ENCODE data around the gene MPZL3.
"Not testable (repeated sequence)": the region's sequence is repeated elsewhere in the genome, so short reads cannot be mapped to it uniquely, and the experiment has no call there.

The MPZL3 gene

GRCh38 chr11:118212131-118212725, 39.9 kb downstream of the MPZL3 start:
- no peak for DNase-seq (ENCODE audit: low spot score)

DNA sequence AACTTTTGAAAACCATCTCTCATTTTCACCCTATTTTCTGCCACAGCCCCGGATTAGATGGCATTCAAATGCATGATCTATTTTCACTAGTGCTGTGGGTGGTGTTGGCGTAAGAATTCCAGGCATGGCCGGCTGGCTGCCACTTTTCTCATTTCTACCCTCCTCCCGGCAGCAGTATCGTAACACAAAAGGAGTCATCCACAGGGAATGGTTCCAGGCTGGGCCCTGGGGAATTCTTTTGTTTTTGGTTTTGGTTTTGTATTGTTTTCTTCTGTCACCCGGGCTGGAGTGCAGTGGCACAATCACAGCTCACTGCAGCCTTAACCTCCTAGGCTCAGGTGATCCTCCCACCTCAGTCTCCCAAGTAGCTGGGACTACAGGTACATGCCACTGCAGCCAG, 41.2 kb downstream of the MPZL3 start:
- no peak for DNase-seq (ENCODE audit: low spot score)

DNA sequence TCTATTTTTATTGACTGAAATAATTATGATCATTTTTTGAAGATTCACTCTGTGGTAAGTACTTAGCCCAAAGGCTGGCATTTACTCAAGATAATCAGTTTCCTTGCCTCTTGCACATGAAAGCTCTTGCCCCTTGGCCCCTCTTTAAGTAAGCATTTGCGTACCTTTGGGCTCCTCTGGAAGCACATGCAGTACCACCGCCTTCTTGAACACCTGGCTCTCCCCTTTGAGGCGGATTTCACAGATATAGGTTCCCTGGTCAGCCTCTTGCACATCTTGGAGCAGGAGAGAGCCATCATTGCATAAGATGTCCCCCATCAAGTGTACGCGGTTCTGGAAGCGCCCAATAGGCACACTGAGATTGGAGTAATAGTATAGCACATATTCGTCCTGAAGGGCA, 41.8 kb downstream of the MPZL3 start:
- no peak for DNase-seq (ENCODE audit: low spot score)

GRCh38 chr11:118209033-118209432, 43.1 kb downstream of the MPZL3 start:
- DNase-seq (ENCODE audit: low spot score), result no peak

DNA sequence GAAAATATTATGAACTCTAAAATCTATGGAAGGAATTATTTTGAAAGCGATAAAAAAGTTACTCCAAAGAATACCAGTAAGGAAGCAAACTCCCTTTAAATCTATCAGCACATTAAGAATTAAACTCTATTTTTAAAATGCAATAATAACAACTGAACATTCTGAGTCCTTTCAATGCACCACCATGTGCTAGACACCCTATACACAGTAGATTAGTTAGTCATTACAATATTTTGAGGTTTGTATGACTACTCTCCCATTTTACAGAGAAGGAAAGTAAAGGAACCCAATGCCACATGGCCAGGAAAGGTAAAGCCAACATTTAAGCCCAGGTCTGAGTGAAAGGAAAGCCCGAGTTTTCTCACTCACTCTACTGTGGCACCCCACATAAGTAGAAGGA, 45.1 kb downstream of the MPZL3 start:
- DNase-seq (ENCODE audit: low spot score), result no peak

DNA sequence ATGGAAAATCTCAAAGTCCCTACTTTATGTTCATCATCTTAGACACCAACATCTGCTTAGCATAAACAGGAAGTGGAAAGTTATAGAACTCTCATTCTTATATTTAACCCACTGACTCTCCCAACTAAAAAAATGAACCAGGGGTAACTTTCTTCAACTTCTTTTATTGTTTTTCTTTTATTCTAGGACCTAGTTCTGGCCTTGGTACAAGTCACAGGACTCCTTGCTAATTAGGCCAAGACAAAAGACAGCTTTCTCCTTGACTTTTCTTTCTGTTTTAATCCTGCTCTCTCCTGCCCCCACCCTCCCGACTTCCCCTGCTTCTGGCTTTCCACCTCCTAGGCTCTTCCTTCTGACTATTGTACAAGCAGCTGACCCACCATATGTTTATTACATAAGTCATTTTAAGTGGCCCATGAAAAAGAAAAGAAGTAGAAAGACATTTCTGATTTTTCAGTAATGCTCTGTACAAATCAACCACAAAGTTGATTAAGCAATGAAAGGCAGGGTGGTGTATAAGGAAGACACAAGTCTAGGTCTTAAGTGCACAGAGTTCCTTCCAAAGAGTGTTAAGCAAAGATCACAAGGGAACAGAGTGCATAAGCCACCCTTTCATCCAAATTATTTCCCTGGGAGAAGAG, 45.7 kb downstream of the MPZL3 start:
- no peak for DNase-seq (ENCODE audit: low spot score)

GRCh38 chr11:118205606-118206378, 46.4 kb downstream of the MPZL3 start:
- DNase-seq (ENCODE audit: low spot score), result no peak

DNA sequence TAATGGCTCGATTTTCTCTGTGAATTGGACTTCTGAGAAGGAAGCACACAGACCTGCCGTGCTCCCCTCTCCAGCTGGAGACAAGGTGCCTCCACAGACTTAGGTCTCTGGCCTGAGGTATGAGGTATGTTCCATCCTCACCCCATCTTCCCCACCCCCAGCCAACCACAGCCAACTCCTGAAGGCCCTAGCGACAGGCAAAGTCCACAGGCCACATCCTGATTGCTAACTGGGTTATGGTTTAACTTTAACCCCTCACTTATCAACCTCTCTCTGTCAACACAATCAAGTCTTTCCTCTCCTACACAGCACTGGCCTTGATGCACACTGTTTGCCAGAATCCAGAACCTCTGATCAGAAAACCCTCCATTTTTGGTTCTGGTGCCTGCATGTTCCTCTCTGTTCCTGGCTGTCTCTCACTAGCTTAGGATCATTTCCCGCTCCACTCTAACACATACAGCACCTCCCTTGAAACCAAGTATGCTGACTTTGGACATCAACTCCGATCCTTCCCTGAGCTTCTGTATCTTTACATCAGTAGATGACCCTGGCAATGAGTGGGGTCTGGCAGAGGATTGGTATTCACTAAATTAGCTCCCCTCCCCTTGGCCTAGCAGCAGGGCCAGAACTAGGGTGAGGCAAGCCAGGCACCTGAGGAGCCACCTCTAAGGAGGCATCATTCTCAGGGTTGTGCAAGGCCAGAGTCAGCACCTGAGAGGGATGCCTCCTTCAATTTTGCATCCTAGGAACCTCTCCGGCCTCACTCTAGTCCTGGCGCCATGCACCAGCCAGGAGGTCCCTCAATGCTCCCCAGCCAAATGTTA, 49.4 kb downstream of the MPZL3 start:
- DNase-seq (ENCODE audit: low spot score), result peak; percentile 62

- DNase-seq (ENCODE audit: low spot score), result peak; percentile 32
These were observed 50.2 kb downstream of the MPZL3 start for GRCh38 chr11:118201966-118202365.

- peak; percentile 61 for DNase-seq (ENCODE audit: low spot score)
These were observed 51.1 kb downstream of the MPZL3 start for GRCh38 chr11:118200901-118201680.

- DNase-seq (ENCODE audit: low spot score), result no peak
These were observed 51.7 kb downstream of the MPZL3 start for GRCh38 chr11:118200497-118200896.

DNA sequence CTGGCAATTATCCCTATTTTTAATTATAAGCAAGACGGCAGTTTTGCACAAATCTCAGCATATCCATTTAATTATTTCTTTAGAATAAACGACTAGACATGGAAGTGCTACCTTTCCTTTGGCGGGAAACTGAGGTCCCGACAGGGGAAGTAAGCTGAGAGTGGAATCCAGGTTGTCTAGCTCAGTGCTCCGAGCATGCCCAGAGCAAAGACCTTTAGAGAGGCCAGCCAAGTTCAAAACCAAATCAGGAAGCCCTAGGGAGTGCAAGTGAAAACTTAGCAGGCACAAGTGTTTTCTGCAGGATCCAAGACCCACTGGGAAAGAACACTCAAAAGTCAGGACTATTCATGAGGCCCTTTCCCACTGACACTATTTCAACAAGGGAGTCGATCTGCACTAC, 53.0 kb downstream of the MPZL3 start:
- DNase-seq (ENCODE audit: low spot score), result no peak

DNA sequence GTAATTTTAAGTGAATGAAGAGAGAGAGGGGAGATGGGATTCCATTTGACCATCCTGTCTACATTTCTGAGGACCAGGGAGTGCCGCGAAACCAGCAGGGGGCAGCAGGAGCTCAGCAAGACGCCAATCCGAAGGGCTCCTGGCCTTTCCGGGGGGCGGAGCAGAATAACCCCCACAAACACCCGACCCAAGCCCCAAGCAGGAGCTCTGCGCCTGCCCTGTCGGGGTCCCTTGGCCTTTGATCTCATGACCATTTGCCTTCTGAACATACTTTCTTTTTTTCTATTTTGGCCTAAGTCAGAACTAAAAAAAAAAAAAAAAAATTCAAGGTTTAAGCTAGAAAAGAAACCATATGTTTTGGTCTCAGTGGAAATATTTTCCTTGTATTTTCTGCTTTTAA, 53.8 kb downstream of the MPZL3 start:
- peak; percentile 81 for DNase-seq (ENCODE audit: low spot score)

DNA sequence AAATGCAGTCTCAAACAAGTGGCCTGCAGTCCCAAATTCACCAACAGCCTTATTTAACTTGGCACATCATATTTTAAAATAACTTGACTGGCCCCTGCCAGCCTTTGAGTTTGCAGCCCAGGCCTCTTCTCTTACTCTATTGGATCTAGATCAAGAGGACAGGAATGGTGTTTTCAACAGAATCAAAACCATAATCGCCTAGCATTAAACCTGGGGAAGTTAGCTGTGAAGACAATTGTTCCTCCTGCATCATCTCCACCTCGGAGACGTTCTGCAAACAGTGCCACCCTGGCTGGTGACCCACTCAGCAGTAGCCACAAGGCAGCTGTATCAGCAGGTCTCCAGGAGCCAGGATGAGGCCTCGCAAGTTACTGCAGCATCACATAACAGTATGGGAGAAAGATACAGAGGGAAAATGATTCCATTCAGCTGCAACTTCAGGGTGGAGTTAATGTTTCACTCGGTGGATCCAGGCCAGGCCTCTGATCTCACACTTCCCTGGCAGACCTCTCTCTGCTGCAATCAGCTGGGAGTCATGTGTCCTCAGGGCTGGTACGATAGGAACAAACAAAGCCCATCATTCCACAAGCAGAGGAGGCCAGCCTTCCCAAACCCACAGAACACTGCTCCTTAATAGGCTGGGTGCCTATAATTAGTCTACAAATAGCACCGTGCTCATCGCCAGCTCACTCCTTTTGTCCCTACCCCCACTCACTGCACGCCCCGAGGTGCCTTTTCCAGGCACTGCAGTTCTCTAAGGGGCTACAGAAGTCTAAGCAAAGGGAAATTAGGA, 57.1 kb downstream of the MPZL3 start:
- no peak for DNase-seq (ENCODE audit: low spot score)

GRCh38 chr11:118193910-118194566, 58.1 kb downstream of the MPZL3 start:
- DNase-seq (ENCODE audit: low spot score), result no peak

DNA sequence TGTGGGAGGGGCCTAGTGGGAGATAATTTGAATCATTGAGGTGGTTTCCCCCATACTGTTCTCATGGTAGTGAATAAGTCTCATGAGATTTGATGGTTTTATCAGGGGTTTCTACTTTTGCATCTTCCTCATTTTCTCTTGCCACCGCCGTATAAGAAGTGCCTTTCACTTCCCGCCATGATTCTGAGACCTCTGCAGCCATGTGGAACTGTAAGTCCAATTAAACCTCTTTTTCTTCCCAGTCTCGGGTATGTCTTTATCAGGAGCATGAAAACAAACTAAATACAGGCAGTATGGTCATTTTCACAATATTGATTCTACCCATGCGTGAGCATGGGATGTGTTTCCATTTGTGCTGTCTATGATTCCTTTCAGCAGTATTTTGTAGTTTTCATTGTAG, 59.3 kb downstream of the MPZL3 start:
- DNase-seq (ENCODE audit: low spot score), result not testable (repeated sequence)

- not testable (repeated sequence) for DNase-seq (ENCODE audit: low spot score)
These were observed 61.1 kb downstream of the MPZL3 start for GRCh38 chr11:118190942-118191506.

DNA sequence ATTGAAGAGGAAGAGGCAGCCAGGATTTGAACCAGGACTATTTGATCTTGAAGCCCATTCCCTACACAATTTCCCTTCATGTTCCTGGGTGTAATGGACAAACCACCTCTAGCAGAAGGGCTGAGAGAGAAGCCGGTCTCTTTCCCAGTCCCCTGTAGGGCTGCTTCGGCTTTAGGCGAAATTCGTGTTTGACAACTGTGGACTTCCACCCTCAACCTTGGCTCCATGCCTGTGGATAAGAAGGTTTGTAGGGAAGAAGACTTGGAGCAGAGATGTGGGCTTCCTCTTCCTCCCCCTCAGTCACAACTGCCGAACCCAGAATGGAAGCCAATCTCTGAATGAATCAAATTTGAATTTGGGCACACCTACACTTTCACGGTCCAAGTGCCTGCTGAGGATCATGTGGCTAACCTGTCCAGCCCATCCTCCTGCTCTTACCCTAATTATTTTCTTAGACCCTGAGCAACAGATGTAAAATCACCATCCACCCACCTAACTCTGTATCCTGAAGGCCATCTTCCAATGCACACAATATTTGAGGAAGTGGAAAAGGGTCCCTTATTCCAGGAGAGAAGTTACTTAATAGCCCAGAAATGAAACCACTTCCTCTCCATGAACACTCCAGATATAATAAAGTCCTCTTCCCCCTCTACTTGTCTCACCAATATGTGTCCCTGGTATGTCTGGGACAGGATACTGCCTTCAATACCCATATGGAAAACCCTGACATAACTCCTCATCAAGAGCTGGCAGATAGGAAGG, 65.6 kb downstream of the MPZL3 start:
- no peak for DNase-seq (ENCODE audit: low spot score)

All from CD4-positive, alpha-beta T cell treated with Interleukin-2 at 100 ng/mL for 4 hours (primary cell).